Tibial artery (tissue), 4 donors: Measurements from ENCODE around the gene ZSWIM6.

Experiments used
- DNase-seq, 2 donors: peaks; one replicate each; pipeline ENCODE4 v3.0.0-alpha.2; 2019
- H3K27ac ChIP-seq, 2 donors: fragments of 200-600 bp; sonication (generic) in 1 of 2; 1 replicate in 1 of 2; 2 replicates in 1 of 2; pipeline ENCODE4 v1.5.1; 2018 to 2019; ENCODE audit warnings: mild to moderate bottlenecking in 1 of 2
- H3K27me3 ChIP-seq, 2 donors: fragments of 200-600 bp; sonication (generic) in 1 of 2; one replicate each; pipeline versions ENCODE4 v1.5.1 to v1.6.0; 2016 to 2019
- H3K36me3 ChIP-seq, 3 donors: fragments of 200-600 bp; sonication (generic) in 2 of 3; one replicate each; pipeline ENCODE4 v1.5.1; 2016 to 2019; ENCODE audit warnings: mild to moderate bottlenecking in 2 of 3
- H3K4me1 ChIP-seq, 4 donors: fragments of 200-600 bp; sonication (generic) in 2 of 4; 1 replicate in 3 of 4; 2 replicates in 1 of 4; pipeline ENCODE4 v1.5.1; 2016 to 2019
- H3K4me3 ChIP-seq, 2 donors: fragments of 200-600 bp; sonication (generic) in 1 of 2; 1 replicate in 1 of 2; 2 replicates in 1 of 2; pipeline ENCODE4 v1.5.1; 2018 to 2019; ENCODE audit warnings: mild to moderate bottlenecking in 2 of 2
- H3K9me3 ChIP-seq, 3 donors: fragments of 200-600 bp; sonication (generic) in 1 of 3; one replicate each; pipeline ENCODE4 v1.5.1; 2016 to 2019
- intact Hi-C: fragments of 100-400 bp; cut with DNase I; formaldehyde crosslinking; loops from one replicate; pipeline ENCODE4 v1.15.0; 2023; ENCODE audit warnings: low total_unique reads
- TF ChIP-seq, protein P1 (sequence below), 2 experiments: fragments of 200-600 bp in 1 of 2; fragments of 450-650 bp in 1 of 2; IDR thresholded peaks; one replicate each; pipeline ENCODE4 v1.5.1; 2017 to 2019; ENCODE audit warnings: antibody characterized with exemption in 2 of 2, mild to moderate bottlenecking in 1 of 2, moderate library complexity in 1 of 2

Gene ZSWIM6

GRCh38 chr5:61329550-61330128 is 2.4 kb upstream of the ZSWIM6 start:
- Histone ChIP-seq H3K27me3 (no peaks in the 10 kb centered on the region), H3K4me3 (peak overlapping the region; percentile 98 to 99), H3K36me3 (no peaks in the 10 kb centered on the region), H3K9me3 (no peaks in the 10 kb centered on the region), H3K27ac (peak overlapping the region; percentile 94 to 96), H3K4me1 (peaks cover 0 to 14% (median 3%) of the 10 kb centered on the region in 4 donors)
- TF ChIP-seq, protein P1, sequence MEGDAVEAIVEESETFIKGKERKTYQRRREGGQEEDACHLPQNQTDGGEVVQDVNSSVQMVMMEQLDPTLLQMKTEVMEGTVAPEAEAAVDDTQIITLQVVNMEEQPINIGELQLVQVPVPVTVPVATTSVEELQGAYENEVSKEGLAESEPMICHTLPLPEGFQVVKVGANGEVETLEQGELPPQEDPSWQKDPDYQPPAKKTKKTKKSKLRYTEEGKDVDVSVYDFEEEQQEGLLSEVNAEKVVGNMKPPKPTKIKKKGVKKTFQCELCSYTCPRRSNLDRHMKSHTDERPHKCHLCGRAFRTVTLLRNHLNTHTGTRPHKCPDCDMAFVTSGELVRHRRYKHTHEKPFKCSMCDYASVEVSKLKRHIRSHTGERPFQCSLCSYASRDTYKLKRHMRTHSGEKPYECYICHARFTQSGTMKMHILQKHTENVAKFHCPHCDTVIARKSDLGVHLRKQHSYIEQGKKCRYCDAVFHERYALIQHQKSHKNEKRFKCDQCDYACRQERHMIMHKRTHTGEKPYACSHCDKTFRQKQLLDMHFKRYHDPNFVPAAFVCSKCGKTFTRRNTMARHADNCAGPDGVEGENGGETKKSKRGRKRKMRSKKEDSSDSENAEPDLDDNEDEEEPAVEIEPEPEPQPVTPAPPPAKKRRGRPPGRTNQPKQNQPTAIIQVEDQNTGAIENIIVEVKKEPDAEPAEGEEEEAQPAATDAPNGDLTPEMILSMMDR (IDR thresholded peaks at IDR 0.05), result no peak
- intact Hi-C loops, result loop anchor here (5.0 to 10.0 kb wide), 4 partner anchors 78 to 385 kb away; partner anchors contain the start of genes ERCC8, NDUFAF2 and SMIM15
- no peak for DNase-seq

GRCh38 chr5:61330341-61330844 is 1.7 kb upstream of the ZSWIM6 start:
- no peaks in the 10 kb centered on the region for H3K9me3 ChIP-seq
- peak in 1 of 2 donors; percentile 38 for DNase-seq
- H3K4me1 ChIP-seq, result peaks cover 0 to 22% (median 4%) of the 10 kb centered on the region in 4 donors
- H3K27me3 ChIP-seq, result no peaks in the 10 kb centered on the region
- peak overlapping the region; percentile 94 to 96 for H3K27ac ChIP-seq
- peak overlapping the region; percentile 98 to 99 for H3K4me3 ChIP-seq
- TF ChIP-seq, protein P1 (IDR thresholded peaks at IDR 0.05), result no peak
- no peaks in the 10 kb centered on the region for H3K36me3 ChIP-seq
- intact Hi-C loops, result loop anchor here (5.0 to 10.0 kb wide), 4 partner anchors 77 to 386 kb away; partner anchors contain the start of genes ERCC8, NDUFAF2 and SMIM15

- Histone ChIP-seq H3K4me3 (peak overlapping the region; percentile 98 to 99), H3K9me3 (no peaks in the 10 kb centered on the region), H3K4me1 (peaks cover 0 to 27% (median 5%) of the 10 kb centered on the region in 4 donors), H3K27me3 (no peaks in the 10 kb centered on the region), H3K27ac (peak overlapping the region; percentile 94 to 96), H3K36me3 (no peaks in the 10 kb centered on the region)
- TF ChIP-seq, protein P1 (IDR thresholded peaks at IDR 0.05), result peak; percentile 39 to 46
- DNase-seq, result peak; percentile 63 to 84
- intact Hi-C loops, result loop anchor here (5.0 to 10.0 kb wide), 4 partner anchors 76 to 386 kb away; partner anchors contain the start of genes ERCC8, NDUFAF2 and SMIM15
Measured at GRCh38 chr5:61330845-61331406, 1.1 kb upstream of the ZSWIM6 start.

DNA sequence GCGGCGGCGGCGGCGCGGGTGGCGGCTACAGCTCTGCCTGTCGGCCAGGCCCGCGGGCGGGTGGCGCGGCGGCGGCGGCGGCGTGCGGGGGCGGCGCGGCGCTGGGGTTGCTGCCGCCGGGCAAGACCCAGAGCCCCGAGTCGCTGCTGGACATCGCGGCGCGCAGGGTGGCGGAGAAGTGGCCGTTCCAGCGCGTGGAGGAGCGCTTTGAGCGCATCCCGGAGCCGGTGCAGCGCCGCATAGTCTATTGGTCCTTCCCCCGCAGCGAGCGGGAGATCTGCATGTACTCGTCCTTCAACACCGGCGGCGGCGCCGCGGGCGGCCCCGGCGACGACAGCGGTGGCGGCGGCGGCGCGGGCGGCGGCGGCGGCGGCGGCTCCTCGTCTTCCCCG is 296 bp downstream of the ZSWIM6 start:
- no peaks in the 10 kb centered on the region for H3K27me3 ChIP-seq
- no peaks in the 10 kb centered on the region for H3K9me3 ChIP-seq
- peaks cover 0 to 28% (median 6%) of the 10 kb centered on the region in 4 donors for H3K4me1 ChIP-seq
- H3K4me3 ChIP-seq, result peak overlapping the region; percentile 98 to 99
- TF ChIP-seq, protein P1 (IDR thresholded peaks at IDR 0.05), result no peak
- intact Hi-C loops, result loop anchor here (5.0 to 10.0 kb wide), 4 partner anchors 75 to 388 kb away; partner anchors contain the start of genes ERCC8, NDUFAF2 and SMIM15
- H3K36me3 ChIP-seq, result no peaks in the 10 kb centered on the region
- H3K27ac ChIP-seq, result peak overlapping the region; percentile 77 to 91
- DNase-seq, result peak; percentile 43 to 72

GRCh38 chr5:61332851-61333320 is 828 bp downstream of the ZSWIM6 start:
- Histone ChIP-seq H3K27ac (peak overlapping the region; percentile 91 to 93), H3K9me3 (no peaks in the 10 kb centered on the region), H3K4me3 (peak overlapping the region; percentile 98 to 99), H3K36me3 (no peaks in the 10 kb centered on the region), H3K27me3 (no peaks in the 10 kb centered on the region), H3K4me1 (peaks cover 0 to 28% (median 6%) of the 10 kb centered on the region in 4 donors)
- intact Hi-C loops, result loop anchor here (5.0 to 10.0 kb wide), 4 partner anchors 74 to 388 kb away; partner anchors contain the start of genes ERCC8, NDUFAF2 and SMIM15
- TF ChIP-seq, protein P1 (IDR thresholded peaks at IDR 0.05), result no peak
- peak; percentile 53 to 81 for DNase-seq
